ENCODE results near the gene AFAP1.

DNA sequence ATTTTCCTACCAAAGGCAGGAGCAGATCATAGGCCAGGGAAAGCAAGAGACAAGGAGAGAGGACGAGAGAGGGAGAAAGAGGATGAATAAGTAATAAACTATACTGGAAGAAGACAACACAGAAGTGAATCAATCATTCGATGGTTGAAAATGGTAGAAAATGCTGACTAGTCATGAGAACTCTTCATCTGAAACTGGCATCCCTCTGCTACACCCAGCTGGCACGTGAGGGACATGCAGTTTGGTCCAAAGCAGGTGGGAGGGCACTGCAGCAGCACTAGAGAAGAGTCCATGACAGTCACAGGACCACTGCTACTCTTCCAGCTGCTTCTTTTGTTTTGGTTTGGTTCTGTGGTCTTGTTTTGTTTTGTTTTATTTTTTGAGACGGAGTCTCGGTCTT lies 74.1 kb downstream of the AFAP1 start:
- TF ChIP-seq, protein P1, sequence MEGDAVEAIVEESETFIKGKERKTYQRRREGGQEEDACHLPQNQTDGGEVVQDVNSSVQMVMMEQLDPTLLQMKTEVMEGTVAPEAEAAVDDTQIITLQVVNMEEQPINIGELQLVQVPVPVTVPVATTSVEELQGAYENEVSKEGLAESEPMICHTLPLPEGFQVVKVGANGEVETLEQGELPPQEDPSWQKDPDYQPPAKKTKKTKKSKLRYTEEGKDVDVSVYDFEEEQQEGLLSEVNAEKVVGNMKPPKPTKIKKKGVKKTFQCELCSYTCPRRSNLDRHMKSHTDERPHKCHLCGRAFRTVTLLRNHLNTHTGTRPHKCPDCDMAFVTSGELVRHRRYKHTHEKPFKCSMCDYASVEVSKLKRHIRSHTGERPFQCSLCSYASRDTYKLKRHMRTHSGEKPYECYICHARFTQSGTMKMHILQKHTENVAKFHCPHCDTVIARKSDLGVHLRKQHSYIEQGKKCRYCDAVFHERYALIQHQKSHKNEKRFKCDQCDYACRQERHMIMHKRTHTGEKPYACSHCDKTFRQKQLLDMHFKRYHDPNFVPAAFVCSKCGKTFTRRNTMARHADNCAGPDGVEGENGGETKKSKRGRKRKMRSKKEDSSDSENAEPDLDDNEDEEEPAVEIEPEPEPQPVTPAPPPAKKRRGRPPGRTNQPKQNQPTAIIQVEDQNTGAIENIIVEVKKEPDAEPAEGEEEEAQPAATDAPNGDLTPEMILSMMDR (conservative IDR thresholded peaks at IDR 0.05; ENCODE audit: low read length), result no peak
- TF ChIP-seq EZH2phosphoT487 (IDR thresholded peaks at IDR 0.05; ENCODE audit: borderline replicate concordance, low read depth, low read length), result no peak
